ENCODE results near the gene SLC22A5. TPM values are rescaled to one million over a fixed set of nuclear protein-coding genes. Genes with fewer than 3 reads are reported as not detected.

SLC22A5 gene
- total RNA-seq, 2 experiments from 2014 or later = 4.0 to 4.1 TPM

GRCh38 chr5:132425975-132426524, 56.5 kb downstream of the SLC22A5 start:
- ATAC-seq = peak; percentile 3
- H3K27me3 Mint-ChIP-seq = no peaks in the 10 kb centered on the region
- H3K27ac Mint-ChIP-seq = peak overlapping the region; percentile 93
- CTCF ChIA-PET = interaction anchor here (0.7 to 6.7 kb wide), 16 partner anchors 9 to 457 kb away, joined by 3 to 67 read pairs (median 6); no protein-coding TSS in a partner anchor
- H3K4me3 Mint-ChIP-seq = peak overlapping the region; percentile 70
- POLR2A ChIA-PET = interaction anchor here (0.8 to 24.7 kb wide), 11 partner anchors 8 to 60 kb away, joined by 3 to 1131 read pairs (median 10); partner anchors contain the start of gene IRF1
- H3K4me1 Mint-ChIP-seq (ENCODE audit: low read depth) = peaks cover 96% of the 10 kb centered on the region
- DNase-seq = no peak
- no peaks in the 10 kb centered on the region for H3K9me3 Mint-ChIP-seq
- TF ChIP-seq CTCF (IDR thresholded peaks at IDR 0.05) = no peak
- H3K36me3 Mint-ChIP-seq (ENCODE audit: low read depth) = peaks cover 37% of the 10 kb centered on the region
- intact Hi-C loops (cut with micrococcal nuclease) = loop anchor here (2.0 to 5.0 kb wide), 2 partner anchors 41 to 66 kb away; partner anchors contain the start of gene IRF1

- H3K9me3 Mint-ChIP-seq = no peaks in the 10 kb centered on the region
- peak; percentile 92 for DNase-seq
- intact Hi-C loops (cut with micrococcal nuclease) = loop anchor here (5.0 kb wide), 1 partner anchor 66 kb away; the partner anchor contains the start of gene IRF1
- H3K36me3 Mint-ChIP-seq (ENCODE audit: low read depth) = peaks cover 36% of the 10 kb centered on the region
- no peaks in the 10 kb centered on the region for H3K27me3 Mint-ChIP-seq
- CTCF ChIA-PET = interaction anchor here (1.0 to 6.7 kb wide), 16 partner anchors 10 to 394 kb away, joined by 3 to 67 read pairs (median 8); partner anchors contain the start of gene IRF1
- peak; percentile 56 for ATAC-seq
- POLR2A ChIA-PET = interaction anchor here (0.6 to 24.7 kb wide), 11 partner anchors 9 to 214 kb away, joined by 3 to 1131 read pairs (median 10); partner anchors contain the start of genes IRF1 and SLC22A4
- peak overlapping the region; percentile 70 for H3K4me3 Mint-ChIP-seq
- H3K27ac Mint-ChIP-seq = peak overlapping the region; percentile 93
- H3K4me1 Mint-ChIP-seq (ENCODE audit: low read depth) = peaks cover 96% of the 10 kb centered on the region
- peak; percentile 42 for TF ChIP-seq CTCF (IDR thresholded peaks at IDR 0.05)
Measured at GRCh38 chr5:132426525-132427138, 57.1 kb downstream of the SLC22A5 start.

- TF ChIP-seq CTCF (IDR thresholded peaks at IDR 0.05) = no peak
- intact Hi-C loops (cut with micrococcal nuclease) = loop anchor here (5.0 kb wide), 1 partner anchor 65 kb away; the partner anchor contains the start of gene IRF1
- peak overlapping the region; percentile 43 for H3K4me3 Mint-ChIP-seq
- DNase-seq (peak; percentile 76), ATAC-seq (peak; percentile 37)
- no peaks in the 10 kb centered on the region for H3K9me3 Mint-ChIP-seq
- H3K36me3 Mint-ChIP-seq (ENCODE audit: low read depth) = peaks cover 35% of the 10 kb centered on the region
- H3K27me3 Mint-ChIP-seq = no peaks in the 10 kb centered on the region
- H3K27ac Mint-ChIP-seq = peak overlapping the region; percentile 93
- peaks cover 99% of the 10 kb centered on the region for H3K4me1 Mint-ChIP-seq (ENCODE audit: low read depth)
- CTCF ChIA-PET = interaction anchor here (1.1 to 6.7 kb wide), 14 partner anchors 10 to 326 kb away, joined by 3 to 67 read pairs (median 10); partner anchors contain the start of gene IRF1
- POLR2A ChIA-PET = interaction anchor here (0.6 to 24.7 kb wide), 12 partner anchors 10 to 213 kb away, joined by 3 to 1131 read pairs (median 9); partner anchors contain the start of gene IRF1
Measured at GRCh38 chr5:132427281-132428146, 58.0 kb downstream of the SLC22A5 start.

- TF ChIP-seq CTCF (IDR thresholded peaks at IDR 0.05) = no peak
- POLR2A ChIA-PET = interaction anchor here (0.6 to 24.7 kb wide), 10 partner anchors 9 to 137 kb away, joined by 3 to 1131 read pairs (median 27); partner anchors contain the start of gene IRF1
Measured at GRCh38 chr5:132428147-132428482, 58.6 kb downstream of the SLC22A5 start.

More at GRCh38 chr5:132428147-132428482, 58.6 kb downstream of the SLC22A5 start:
- Mint-ChIP-seq H3K27me3 (no peaks in the 10 kb centered on the region), H3K4me1 (ENCODE audit: low read depth) (peaks cover 99% of the 10 kb centered on the region), H3K4me3 (peak overlapping the region; percentile 43), H3K36me3 (ENCODE audit: low read depth) (peaks cover 36% of the 10 kb centered on the region), H3K27ac (peak overlapping the region; percentile 93), H3K9me3 (no peaks in the 10 kb centered on the region)
- DNase-seq = no peak
- intact Hi-C loops (cut with micrococcal nuclease) = loop anchor here (5.0 kb wide), 1 partner anchor 64 kb away; the partner anchor contains the start of gene IRF1
- CTCF ChIA-PET = interaction anchor here (1.1 to 6.7 kb wide), 10 partner anchors 9 to 325 kb away, joined by 3 to 67 read pairs (median 14); partner anchors contain the start of gene IRF1
- ATAC-seq = no peak
